T-helper 1 cell treated with Interleukin-12 subunit alpha and Interleukin-12 subunit beta and Interleukin-4 antibody, amounts not matched to agents 30 μg/mL and 1 μg/mL, for 36 hours (primary cell): ENCODE results near the gene SEC61A1.
A peak's percentile ranks its signal among the peaks of the same experiment; 100 is the strongest.

Source experiments
- H3K27ac Mint-ChIP-seq: one replicate; pipeline ENCODE4 v1.8.0; 2021; ENCODE audit warnings: mild to moderate bottlenecking, mixed read lengths
- H3K27me3 Mint-ChIP-seq: one replicate; pipeline ENCODE4 v1.8.0; 2021; ENCODE audit warnings: low read depth, mixed read lengths
- H3K36me3 Mint-ChIP-seq: one replicate; pipeline ENCODE4 v1.8.0; 2021; ENCODE audit warnings: low read depth, mixed read lengths
- H3K4me1 Mint-ChIP-seq: one replicate; pipeline ENCODE4 v1.8.0; 2021; ENCODE audit warnings: low read depth, mixed read lengths
- H3K4me3 Mint-ChIP-seq: one replicate; pipeline ENCODE4 v1.8.0; 2021; ENCODE audit warnings: mild to moderate bottlenecking, moderate library complexity, mixed read lengths
- H3K9me3 Mint-ChIP-seq: one replicate; pipeline ENCODE4 v1.8.0; 2021; ENCODE audit warnings: mixed read lengths

SEC61A1 gene

DNA sequence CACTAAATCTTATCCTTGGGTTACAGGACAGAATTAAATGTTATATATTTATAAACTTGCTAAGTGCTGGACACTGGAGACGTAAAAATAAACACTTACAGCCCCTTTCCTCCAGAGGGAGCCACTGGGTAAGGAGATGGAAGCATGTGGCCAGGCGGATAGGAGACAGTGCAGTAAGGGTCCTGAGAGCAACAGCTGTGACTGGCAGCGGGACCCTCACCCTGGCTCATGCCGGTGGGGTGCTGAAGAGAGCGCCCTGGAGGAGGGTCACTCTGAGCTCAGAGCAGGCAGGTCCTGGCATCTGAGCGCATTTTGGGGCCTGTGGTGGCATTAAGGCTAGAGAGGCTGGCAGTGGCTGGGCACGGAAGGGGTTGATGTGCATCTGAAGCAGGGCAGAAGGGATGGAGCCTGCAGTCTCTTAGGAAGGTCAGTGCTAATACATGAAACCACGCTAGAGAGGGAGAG is 16.0 kb downstream of the SEC61A1 start:
- no peak overlapping the region for H3K27ac Mint-ChIP-seq
- no peak overlapping the region for H3K4me3 Mint-ChIP-seq
- peaks cover 9% of the 10 kb centered on the region for H3K4me1 Mint-ChIP-seq
- H3K36me3 Mint-ChIP-seq = peaks cover 46% of the 10 kb centered on the region
- H3K9me3 Mint-ChIP-seq = no peaks in the 10 kb centered on the region
- H3K27me3 Mint-ChIP-seq = no peaks in the 10 kb centered on the region

- Mint-ChIP-seq H3K36me3 (peaks cover 42% of the 10 kb centered on the region), H3K4me3 (no peak overlapping the region), H3K27ac (no peak overlapping the region), H3K9me3 (no peaks in the 10 kb centered on the region), H3K27me3 (no peaks in the 10 kb centered on the region), H3K4me1 (peaks cover 7% of the 10 kb centered on the region)
Measured at GRCh38 chr3:128069271-128069670, 17.0 kb downstream of the SEC61A1 start.

GRCh38 chr3:128070898-128071591 is 18.8 kb downstream of the SEC61A1 start:
- Mint-ChIP-seq H3K27ac (no peak overlapping the region), H3K36me3 (peaks cover 32% of the 10 kb centered on the region), H3K4me1 (peaks cover 16% of the 10 kb centered on the region), H3K27me3 (no peaks in the 10 kb centered on the region), H3K9me3 (no peaks in the 10 kb centered on the region), H3K4me3 (no peak overlapping the region)

DNA sequence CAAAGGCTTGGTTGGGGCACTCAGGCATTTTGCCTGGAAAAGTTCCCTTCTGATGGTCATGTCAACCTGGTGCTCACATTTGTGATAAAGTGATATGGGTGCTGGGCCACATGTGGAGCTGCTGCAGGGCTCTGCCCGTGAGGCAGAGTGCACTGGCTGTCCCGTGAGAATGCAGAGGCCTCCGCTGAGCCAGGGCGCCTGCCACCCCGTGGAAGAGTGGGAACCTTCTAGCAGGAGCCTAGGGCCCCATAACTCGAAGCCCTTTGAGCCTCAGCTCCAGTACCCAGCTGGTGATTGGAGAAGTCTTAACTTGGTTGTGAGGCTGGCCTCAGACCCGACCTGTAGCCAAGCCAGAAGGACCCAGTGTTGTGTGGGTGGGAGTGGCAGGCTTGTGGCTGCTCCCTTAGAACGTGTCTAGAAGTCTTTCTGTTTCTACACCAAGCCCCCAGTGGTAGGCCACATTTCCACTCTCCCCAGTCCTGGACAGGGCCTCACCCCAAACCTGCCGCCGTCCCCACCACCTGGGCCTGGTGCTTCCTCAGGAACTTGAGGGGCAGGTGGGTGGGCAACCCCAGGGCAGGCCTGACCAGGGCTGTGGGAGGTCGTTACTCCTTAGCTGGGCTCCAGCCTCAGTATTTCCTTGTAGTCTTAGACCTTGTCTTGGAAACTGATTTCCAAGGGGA is 19.7 kb downstream of the SEC61A1 start:
- H3K4me3 Mint-ChIP-seq = no peak overlapping the region
- H3K36me3 Mint-ChIP-seq = peaks cover 26% of the 10 kb centered on the region
- H3K27me3 Mint-ChIP-seq = no peaks in the 10 kb centered on the region
- H3K9me3 Mint-ChIP-seq = no peaks in the 10 kb centered on the region
- H3K4me1 Mint-ChIP-seq = peaks cover 16% of the 10 kb centered on the region
- H3K27ac Mint-ChIP-seq = no peak overlapping the region

DNA sequence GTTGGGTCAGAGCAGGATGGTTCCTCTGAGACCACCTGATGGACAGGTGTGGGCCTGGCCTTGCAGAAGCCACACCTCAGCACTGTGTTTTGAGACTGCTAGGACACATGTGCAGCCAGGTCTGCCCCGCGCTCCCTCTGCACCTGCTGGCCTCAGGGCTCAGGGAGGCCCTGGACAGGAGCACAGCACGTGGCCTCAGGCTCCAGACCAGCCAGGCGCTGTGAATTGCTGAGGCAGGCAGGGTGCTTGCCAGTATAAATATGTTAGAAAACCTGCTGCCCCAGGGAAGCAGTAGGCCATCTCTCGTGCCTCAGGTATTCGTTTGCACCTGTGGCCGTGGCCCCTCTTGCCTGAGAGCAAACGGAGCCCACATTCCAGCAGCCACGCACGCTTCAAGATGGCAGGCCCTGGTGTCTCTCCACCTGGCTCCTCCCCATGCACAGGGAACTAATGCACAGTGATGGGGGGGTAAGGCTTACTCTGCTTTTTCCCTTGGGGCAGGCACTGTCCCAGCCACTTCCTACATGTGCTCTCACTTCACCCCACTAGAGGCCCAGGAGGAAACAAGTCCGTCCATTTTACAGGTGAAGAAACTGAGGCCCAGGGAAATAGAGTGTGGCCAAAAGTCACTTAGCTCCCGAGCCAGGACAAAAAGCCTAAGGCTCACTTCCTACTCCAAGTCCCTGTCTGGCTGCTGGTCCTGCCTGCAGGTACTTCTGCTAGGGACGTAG is 20.4 kb downstream of the SEC61A1 start:
- H3K4me1 Mint-ChIP-seq = peaks cover 15% of the 10 kb centered on the region
- no peak overlapping the region for H3K27ac Mint-ChIP-seq
- peaks cover 20% of the 10 kb centered on the region for H3K36me3 Mint-ChIP-seq
- no peak overlapping the region for H3K4me3 Mint-ChIP-seq
- H3K9me3 Mint-ChIP-seq = no peaks in the 10 kb centered on the region
- H3K27me3 Mint-ChIP-seq = no peaks in the 10 kb centered on the region

DNA sequence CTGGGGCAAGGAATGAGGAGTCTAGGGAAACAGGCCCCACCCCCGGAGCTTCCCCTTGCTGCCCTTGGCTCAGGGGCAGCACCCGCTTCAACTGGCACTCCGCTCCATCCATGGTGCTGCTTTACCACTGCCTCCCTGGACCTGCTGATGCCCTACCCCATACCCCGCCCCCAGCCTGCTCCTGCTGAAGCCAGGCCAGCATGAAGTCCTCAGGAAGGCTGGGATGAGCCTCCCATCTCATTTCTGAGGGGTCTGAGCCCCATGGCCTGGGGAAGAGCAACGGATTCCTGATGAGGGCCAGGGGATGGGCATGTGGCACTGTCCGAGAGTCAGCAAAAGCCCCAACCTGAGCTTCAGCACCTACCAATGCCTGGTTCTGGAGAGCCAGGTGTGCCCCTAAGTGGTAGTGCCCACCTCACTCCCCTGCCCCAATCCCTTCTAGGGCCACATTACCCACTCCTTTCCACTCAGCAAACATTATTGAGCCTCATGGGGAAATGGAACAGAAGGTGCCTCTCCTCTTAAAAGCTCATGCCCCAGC is 21.0 kb downstream of the SEC61A1 start:
- H3K4me1 Mint-ChIP-seq = peaks cover 14% of the 10 kb centered on the region
- peaks cover 15% of the 10 kb centered on the region for H3K36me3 Mint-ChIP-seq
- H3K27me3 Mint-ChIP-seq = no peaks in the 10 kb centered on the region
- H3K9me3 Mint-ChIP-seq = no peaks in the 10 kb centered on the region
- no peak overlapping the region for H3K27ac Mint-ChIP-seq
- no peak overlapping the region for H3K4me3 Mint-ChIP-seq

- H3K36me3 Mint-ChIP-seq = peaks cover 13% of the 10 kb centered on the region
- no peak overlapping the region for H3K4me3 Mint-ChIP-seq
- H3K4me1 Mint-ChIP-seq = peaks cover 13% of the 10 kb centered on the region
- no peaks in the 10 kb centered on the region for H3K9me3 Mint-ChIP-seq
- no peak overlapping the region for H3K27ac Mint-ChIP-seq
- H3K27me3 Mint-ChIP-seq = no peaks in the 10 kb centered on the region
Measured at GRCh38 chr3:128073807-128074206, 21.6 kb downstream of the SEC61A1 start.

GRCh38 chr3:128074851-128075521 is 22.7 kb downstream of the SEC61A1 start:
- no peak overlapping the region for H3K27ac Mint-ChIP-seq

GRCh38 chr3:128075522-128076482 is 23.6 kb downstream of the SEC61A1 start:
- Mint-ChIP-seq H3K36me3 (peaks cover 15% of the 10 kb centered on the region), H3K4me1 (peaks cover 13% of the 10 kb centered on the region), H3K27me3 (no peaks in the 10 kb centered on the region), H3K4me3 (no peak overlapping the region), H3K27ac (no peak overlapping the region), H3K9me3 (no peaks in the 10 kb centered on the region)

More at GRCh38 chr3:128074851-128075521, 22.7 kb downstream of the SEC61A1 start:
- Mint-ChIP-seq H3K4me3 (no peak overlapping the region), H3K4me1 (peaks cover 13% of the 10 kb centered on the region), H3K27me3 (no peaks in the 10 kb centered on the region), H3K36me3 (peaks cover 15% of the 10 kb centered on the region), H3K9me3 (no peaks in the 10 kb centered on the region)

- Mint-ChIP-seq H3K4me1 (peaks cover 13% of the 10 kb centered on the region), H3K27me3 (no peaks in the 10 kb centered on the region), H3K4me3 (peak overlapping the region; percentile 17), H3K36me3 (peaks cover 15% of the 10 kb centered on the region), H3K9me3 (no peaks in the 10 kb centered on the region), H3K27ac (no peak overlapping the region)
Measured at GRCh38 chr3:128076483-128077201, 24.4 kb downstream of the SEC61A1 start.

- Mint-ChIP-seq H3K9me3 (no peaks in the 10 kb centered on the region), H3K27me3 (no peaks in the 10 kb centered on the region), H3K4me3 (no peak overlapping the region), H3K36me3 (peaks cover 15% of the 10 kb centered on the region), H3K27ac (no peak overlapping the region), H3K4me1 (peaks cover 13% of the 10 kb centered on the region)
Measured at GRCh38 chr3:128077202-128077624, 25.0 kb downstream of the SEC61A1 start.

- H3K9me3 Mint-ChIP-seq = no peaks in the 10 kb centered on the region
Measured at GRCh38 chr3:128077665-128078064, 25.4 kb downstream of the SEC61A1 start.

DNA sequence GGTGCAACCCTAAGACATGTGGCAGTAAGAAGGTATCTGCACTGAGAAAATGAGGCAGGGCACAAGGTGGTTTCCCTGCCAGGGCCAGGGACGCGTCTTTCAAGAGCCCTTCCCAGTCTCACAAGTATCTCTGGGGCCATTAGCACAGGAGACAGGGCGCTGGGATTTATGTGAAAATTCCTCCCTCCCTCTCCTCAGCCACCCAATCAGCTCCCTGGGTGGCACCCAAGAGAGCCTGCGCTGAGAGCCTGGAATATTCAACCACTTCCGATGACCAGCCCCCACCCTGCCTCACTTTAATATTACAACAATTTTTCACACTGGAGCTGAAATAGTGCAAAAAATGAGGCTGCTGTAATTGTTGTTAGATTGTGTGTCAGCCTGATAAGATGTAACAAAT is 26.1 kb downstream of the SEC61A1 start:
- Mint-ChIP-seq H3K36me3 (peaks cover 20% of the 10 kb centered on the region), H3K9me3 (no peaks in the 10 kb centered on the region), H3K4me1 (peaks cover 13% of the 10 kb centered on the region), H3K4me3 (no peak overlapping the region), H3K27ac (no peak overlapping the region), H3K27me3 (no peaks in the 10 kb centered on the region)

More at GRCh38 chr3:128077665-128078064, 25.4 kb downstream of the SEC61A1 start:
- Mint-ChIP-seq H3K4me1 (peaks cover 13% of the 10 kb centered on the region), H3K36me3 (peaks cover 15% of the 10 kb centered on the region), H3K27ac (no peak overlapping the region), H3K27me3 (no peaks in the 10 kb centered on the region), H3K4me3 (no peak overlapping the region)
